GM12801 (cell line): ENCODE data around the gene CNNM2.

Experiments used
- TF ChIP-seq, protein P1 (sequence below): IDR thresholded peaks from one replicate; pipeline ENCODE4 v1.5.1; 2011; ENCODE audit warnings: control low read depth; ENCODE audit not compliant: insufficient read length; ENCODE audit errors: extremely low read depth

Gene CNNM2

DNA sequence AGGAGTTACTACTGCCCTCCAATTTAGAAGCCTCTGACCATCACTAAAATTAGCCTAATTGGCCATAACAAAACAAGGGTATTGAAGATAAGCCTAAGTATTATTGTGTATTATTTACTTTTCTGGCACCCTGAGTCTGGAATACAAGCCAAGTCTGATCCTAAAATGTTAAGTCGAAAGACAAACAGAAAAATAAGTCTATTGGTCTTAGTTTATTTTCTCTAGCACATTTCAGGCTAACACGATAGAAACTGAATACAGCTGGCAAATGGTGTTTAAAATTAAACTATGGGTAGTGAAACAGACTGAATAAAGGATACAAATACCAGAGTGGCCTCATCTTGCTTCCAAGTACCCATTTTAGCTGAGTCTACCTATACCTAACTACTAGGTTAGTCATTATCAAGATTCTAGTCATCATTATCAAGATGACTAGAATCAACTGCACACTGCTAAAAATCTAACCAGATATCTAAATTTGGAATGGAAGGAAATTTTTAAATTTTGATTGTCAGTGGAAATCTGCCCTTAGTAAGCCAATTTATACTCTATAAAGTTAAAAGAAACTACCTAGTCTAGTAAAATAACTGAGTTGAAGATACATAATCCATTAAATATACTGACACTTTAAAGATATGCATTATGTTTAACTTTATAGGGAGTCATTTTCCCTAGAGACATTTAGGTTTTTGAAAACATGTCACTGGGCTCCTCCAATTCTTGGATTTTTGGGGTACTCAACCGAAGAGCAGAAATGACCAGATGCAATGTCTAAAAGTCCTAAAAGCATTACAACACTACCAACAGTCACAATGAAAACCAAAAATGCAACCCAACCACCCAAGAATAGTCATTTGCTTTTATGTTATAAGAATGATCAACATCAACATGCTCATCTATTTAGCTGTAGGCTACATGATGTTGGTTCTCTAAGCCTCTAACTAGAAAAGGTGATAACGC is 194.1 kb downstream of the CNNM2 start:
- TF ChIP-seq, protein P1, sequence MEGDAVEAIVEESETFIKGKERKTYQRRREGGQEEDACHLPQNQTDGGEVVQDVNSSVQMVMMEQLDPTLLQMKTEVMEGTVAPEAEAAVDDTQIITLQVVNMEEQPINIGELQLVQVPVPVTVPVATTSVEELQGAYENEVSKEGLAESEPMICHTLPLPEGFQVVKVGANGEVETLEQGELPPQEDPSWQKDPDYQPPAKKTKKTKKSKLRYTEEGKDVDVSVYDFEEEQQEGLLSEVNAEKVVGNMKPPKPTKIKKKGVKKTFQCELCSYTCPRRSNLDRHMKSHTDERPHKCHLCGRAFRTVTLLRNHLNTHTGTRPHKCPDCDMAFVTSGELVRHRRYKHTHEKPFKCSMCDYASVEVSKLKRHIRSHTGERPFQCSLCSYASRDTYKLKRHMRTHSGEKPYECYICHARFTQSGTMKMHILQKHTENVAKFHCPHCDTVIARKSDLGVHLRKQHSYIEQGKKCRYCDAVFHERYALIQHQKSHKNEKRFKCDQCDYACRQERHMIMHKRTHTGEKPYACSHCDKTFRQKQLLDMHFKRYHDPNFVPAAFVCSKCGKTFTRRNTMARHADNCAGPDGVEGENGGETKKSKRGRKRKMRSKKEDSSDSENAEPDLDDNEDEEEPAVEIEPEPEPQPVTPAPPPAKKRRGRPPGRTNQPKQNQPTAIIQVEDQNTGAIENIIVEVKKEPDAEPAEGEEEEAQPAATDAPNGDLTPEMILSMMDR = no peak

DNA sequence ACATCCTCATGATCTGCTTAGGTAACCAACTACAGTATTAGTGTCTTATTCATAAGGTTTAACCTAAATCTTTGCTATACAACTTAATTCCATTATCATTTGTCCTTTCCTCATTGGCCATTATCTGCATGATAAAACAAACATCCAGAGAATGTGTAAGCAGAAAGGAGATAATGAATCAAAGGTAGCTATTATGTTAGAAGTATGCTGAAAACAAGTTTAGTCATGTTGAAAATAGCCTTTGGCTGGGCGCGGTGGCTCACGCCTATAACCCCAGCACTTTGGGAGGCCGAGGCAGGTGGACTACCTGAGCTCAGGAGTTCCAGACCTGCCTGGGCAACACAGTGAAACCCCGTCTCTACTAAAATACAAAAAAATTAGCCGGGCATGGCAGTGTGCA is 196.8 kb downstream of the CNNM2 start:
- TF ChIP-seq, protein P1 = no peak

DNA sequence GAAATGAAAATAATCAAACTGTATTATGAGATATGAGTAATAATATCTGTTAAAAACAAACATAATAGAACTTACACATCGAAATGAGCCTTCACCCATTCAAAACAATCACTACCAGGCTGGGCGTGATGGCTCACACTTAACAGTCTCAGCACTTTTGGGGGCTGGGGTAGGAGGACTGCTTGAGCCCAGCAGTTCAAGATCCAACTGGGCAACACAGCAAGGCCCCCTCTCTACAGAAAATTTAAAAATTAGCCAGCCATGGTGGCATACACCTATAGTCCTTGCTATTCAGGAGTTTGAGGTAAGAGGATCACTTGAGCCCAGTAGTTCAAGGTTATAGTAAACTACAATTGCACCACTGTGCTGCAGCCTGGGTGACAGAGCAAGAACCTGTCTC is 199.2 kb downstream of the CNNM2 start:
- TF ChIP-seq, protein P1 = no peak

DNA sequence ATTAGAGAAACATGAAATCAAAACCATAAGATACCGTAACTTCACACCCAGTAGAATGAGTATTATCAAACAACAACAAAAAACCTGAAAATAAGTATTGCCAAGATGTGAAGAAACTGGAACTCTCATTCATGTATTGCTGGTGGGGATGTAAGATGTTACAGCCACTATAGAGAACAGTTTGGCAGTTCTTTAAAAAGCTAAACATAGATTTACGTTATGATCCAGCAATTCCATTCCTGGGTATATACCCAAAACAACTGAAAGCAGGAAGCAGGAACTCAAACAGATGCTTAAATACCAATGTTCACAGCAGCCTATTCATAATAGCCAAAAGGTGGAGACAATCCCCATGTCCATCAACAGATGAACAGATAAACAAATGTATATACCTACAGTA is 202.5 kb downstream of the CNNM2 start:
- TF ChIP-seq, protein P1 = no peak

DNA sequence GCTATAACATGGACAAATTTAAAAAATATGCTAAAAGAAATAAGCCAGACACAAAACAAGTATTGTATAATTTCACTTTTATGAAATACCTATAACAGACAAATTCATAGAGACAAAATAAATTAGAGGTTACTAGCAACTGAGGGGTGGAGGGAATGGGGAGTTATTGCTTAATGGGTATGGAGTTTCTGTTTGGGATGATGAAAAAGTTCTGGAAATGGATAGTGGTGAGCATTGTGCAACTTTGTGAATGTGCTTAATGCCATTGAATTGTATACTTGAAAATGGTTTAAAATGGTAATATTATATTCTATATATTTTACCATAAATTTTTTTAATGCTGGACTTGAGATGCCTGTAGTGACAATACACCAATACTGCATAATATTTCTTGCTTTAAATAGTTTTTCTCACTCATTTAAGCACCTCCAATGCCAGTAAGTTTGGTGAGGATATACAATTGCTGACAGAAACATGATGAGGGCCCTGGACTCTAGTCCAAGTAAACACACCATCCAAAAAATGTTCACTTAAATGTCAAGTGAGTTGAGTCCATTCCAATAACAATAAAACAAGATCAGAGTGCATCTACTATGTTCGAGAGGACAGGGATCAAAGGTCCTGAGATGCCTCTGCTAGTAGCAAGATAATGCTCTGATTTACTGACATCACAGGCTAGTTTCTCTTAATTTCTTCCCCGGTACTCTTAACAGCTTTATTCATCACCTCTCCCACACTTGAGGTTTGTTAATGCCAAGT is 203.1 kb downstream of the CNNM2 start:
- TF ChIP-seq, protein P1 = no peak

DNA sequence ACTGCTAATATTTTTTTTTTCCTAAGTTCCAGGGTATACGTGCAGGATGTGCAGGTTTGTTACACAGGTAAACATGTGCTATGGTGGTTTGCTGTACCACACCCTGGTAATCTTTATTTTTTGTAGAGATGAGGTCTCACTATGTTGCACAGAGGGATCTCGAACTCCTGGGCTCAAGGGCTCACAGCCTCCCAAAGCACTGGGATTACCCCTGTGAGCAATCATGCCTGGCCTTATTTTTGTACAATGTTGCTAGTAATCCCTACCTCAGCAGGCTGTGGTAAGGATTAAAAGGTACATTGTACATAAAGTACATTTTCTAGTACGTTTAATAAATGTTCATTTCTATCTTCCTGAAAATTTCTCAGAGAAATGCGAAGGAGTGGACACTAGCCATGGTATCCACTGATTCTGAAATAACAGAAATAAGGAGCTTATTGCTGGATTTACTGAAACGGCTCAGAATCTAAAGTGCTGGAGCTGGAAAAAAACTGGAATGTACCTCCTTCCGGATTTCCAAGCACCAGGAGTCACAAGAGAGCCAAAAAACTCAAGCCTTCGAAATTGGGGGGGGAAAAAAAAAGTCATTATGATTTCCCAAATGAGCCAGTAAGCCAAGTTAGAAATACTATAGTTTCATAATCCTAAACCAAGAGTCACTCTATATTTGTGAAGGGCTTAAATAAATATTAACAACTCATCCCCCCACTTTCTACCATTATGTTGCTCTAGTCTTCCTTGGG is 205.4 kb downstream of the CNNM2 start:
- TF ChIP-seq, protein P1 = no peak

DNA sequence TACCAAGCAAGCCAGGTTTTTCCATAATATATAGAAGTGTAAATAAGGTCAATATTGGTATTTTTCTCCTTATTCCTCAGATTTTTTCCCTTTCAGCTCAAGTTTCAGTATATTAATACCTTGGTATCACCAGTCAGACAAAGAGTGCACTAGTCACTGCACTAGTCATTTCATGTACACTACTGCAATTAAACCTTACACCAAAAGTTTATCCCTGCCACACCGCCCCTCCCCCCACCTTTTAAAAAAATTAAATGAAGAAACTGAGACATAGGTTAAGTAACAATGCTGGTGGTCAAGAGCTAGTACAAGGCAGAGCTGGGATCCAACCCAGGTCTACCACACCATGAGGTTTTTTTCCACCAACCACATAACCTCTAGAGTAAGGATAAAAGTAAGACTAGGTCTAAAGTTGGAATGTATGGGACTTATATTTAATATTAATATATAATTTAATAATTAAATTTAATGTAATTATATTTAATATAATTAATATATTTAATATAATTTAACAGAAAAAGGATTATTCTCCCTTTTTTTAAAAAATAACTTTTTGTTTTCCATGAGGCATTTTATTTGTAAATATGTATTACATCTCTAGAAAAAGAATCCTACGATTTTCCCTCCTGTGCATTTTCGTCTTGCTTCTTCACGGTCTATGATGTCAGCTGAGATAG is 206.5 kb downstream of the CNNM2 start:
- TF ChIP-seq, protein P1 = no peak
